Panc1 (cell line): Measurements from ENCODE around the gene SPNS3.

Experiments used
- CTCF ChIP-seq: fragments of 450-650 bp; IDR thresholded peaks from 2 replicates; pipeline ENCODE4 v1.5.1; 2017; ENCODE audit warnings: mild to moderate bottlenecking
- POLR2AphosphoS5 ChIP-seq: IDR thresholded peaks from 2 replicates; pipeline ENCODE4 v1.6.1; 2012; ENCODE audit warnings: mild to moderate bottlenecking, low read depth, low read length, moderate library complexity
- TCF7L2 ChIP-seq: IDR thresholded peaks from 2 replicates; pipeline ENCODE4 v1.6.1; 2011; ENCODE audit warnings: mild to moderate bottlenecking, low read depth, low read length, inconsistent platforms

DNA sequence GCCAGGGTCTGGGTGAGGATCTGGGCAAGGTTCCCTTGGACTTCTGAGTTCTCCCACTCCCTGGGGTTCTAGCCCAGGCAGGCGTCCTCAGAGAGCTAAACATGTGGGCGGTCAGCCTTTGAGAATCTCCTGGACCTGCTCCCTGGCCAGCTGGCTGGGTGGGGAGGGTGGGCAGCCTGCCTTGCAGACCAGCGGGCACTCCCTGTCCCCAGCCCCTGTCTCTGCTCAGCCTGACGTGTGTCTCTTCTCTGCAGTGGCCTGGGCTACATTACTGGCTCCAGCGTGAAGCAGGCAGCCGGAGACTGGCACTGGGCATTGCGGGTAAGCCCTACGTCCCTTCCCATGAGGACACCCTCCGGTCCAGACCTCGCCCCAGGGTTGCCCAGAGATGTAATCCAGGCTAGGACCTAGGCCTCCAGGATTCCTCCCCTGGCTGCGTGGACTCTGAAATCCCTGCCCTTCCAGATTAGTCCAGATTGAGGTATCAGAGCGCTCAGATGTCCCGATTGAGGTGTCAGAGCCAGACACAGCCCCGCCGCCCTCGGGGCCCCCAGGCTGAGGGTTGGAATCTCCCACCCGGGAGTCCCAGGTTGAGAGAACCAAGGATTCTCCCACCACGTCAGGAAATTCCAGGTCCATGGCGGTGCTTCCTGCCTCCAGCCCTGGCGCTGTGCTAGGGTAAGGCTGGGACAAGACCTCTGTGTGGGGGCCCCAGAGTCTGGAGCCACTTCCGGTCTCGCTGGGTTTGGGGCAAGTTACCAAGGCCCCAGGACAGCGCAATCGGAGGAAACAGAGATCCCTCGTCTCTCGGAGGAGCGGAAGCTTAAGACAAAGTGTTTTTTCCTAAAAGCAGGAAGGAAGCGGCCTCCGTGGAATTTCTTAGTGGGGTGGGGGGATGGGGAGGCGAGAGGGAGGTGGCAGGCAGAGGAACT, 97.3 kb downstream of the SPNS3 start:
- TF ChIP-seq CTCF (no peak), POLR2AphosphoS5 (no peak), TCF7L2 (no peak)
